SU-DHL-6 (cell line): ENCODE data around the gene SPAG4.

Experiments
- CTCF ChIP-seq: fragments of 200-600 bp; sonication (generic); IDR thresholded peaks from one replicate; pipeline ENCODE4 v1.5.1; 2017; ENCODE audit warnings: antibody characterized with exemption, mild to moderate bottlenecking, low read length, moderate library complexity; ENCODE audit not compliant: insufficient read depth, poor library complexity, severe bottlenecking
- EZH2phosphoT487 ChIP-seq: fragments of 200-600 bp; sonication (generic), shearing (Covaris generic); conservative IDR thresholded peaks from 2 replicates; pipeline ENCODE4 v1.6.1; 2018; ENCODE audit warnings: mild to moderate bottlenecking, antibody characterized with exemption, low read length, moderate library complexity, mixed read lengths

GRCh38 chr20:35640724-35641123 lies 25.1 kb downstream of the SPAG4 start:
- TF ChIP-seq CTCF (no peak), EZH2phosphoT487 (no peak)
